ENCODE data around the gene UBE2B. TPM values are rescaled to one million over a fixed set of nuclear protein-coding genes. Genes with fewer than 3 reads are reported as not detected.

Gene UBE2B
- total RNA-seq, 1 donor from 2014 or later, result 60.4 TPM

DNA sequence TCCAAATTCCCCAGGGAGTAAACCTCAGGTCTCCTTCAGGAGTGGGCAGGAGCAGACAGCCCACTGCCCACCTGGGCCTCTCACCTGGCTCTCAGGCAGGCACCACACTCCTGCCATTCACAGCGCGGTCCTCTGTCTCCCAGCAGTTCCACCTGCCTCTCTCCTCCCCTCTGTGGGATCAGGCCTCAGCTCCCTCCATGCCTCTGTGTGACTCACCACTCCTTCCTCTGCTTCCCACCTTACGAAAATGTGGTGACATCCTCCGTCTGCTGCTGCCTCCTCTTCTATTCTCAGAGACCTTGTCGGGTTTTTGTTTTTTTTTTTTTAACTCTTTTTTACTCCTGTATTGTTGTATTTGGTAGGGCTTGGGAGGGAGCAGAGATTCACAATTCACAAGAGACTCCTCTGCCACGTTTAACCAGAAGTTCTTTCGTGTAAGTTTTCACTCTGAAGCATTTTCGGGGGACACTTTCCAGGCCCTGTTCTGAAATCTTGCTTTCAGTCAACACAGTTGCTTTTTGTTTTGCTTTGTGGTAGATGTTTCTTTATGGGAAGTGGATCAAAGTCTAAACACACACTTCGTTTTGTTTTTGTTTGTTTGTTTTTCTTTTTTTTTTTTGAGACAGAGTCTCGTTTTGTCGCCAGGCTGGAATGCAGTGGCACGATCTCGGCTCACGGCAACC lies 61.4 kb downstream of the UBE2B start:
- H3K4me1 Mint-ChIP-seq, result peaks cover 17% of the 10 kb centered on the region
- TF ChIP-seq, protein P1, sequence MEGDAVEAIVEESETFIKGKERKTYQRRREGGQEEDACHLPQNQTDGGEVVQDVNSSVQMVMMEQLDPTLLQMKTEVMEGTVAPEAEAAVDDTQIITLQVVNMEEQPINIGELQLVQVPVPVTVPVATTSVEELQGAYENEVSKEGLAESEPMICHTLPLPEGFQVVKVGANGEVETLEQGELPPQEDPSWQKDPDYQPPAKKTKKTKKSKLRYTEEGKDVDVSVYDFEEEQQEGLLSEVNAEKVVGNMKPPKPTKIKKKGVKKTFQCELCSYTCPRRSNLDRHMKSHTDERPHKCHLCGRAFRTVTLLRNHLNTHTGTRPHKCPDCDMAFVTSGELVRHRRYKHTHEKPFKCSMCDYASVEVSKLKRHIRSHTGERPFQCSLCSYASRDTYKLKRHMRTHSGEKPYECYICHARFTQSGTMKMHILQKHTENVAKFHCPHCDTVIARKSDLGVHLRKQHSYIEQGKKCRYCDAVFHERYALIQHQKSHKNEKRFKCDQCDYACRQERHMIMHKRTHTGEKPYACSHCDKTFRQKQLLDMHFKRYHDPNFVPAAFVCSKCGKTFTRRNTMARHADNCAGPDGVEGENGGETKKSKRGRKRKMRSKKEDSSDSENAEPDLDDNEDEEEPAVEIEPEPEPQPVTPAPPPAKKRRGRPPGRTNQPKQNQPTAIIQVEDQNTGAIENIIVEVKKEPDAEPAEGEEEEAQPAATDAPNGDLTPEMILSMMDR (IDR thresholded peaks at IDR 0.05), result no peak
- H3K4me3 Mint-ChIP-seq, result no peak overlapping the region
- H3K36me3 Mint-ChIP-seq (ENCODE audit: low read depth), result no peaks in the 10 kb centered on the region
- no peaks in the 10 kb centered on the region for H3K9me3 Mint-ChIP-seq
- intact Hi-C loops (cut with micrococcal nuclease), result no loop called here
- no peaks in the 10 kb centered on the region for H3K27me3 Mint-ChIP-seq
- no peak for ATAC-seq (ENCODE audit: low read depth)
- POLR2A ChIA-PET, result no interaction called here
- no peak overlapping the region for H3K27ac Mint-ChIP-seq
- CTCF ChIA-PET, result interaction anchor here (0.6 kb wide), 1 partner anchor 21 kb away, joined by 3 read pairs; the partner anchor contains the start of gene CDKN2AIPNL
- no peak for DNase-seq

DNA sequence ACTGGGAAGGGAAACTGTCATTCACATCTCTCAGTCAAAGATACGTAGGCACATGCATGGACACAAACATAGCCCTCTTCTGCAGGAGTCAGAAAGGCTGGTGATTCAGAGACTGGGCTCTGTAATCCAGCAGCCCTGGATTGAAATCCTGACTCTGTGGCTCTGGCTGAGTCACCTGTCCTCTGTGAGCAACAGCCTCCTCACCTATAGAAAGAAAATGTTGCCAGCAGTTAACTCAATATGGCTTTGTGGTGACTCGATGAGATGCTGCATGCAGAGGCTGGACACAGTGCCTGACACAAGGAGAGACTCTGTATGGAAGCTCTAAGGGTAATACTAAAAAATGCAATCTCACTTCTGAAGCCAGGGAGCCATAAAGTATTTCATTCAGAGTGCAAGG lies 64.2 kb downstream of the UBE2B start:
- DNase-seq, result no peak
- no peak overlapping the region for H3K27ac Mint-ChIP-seq
- CTCF ChIA-PET, result no interaction called here

DNA sequence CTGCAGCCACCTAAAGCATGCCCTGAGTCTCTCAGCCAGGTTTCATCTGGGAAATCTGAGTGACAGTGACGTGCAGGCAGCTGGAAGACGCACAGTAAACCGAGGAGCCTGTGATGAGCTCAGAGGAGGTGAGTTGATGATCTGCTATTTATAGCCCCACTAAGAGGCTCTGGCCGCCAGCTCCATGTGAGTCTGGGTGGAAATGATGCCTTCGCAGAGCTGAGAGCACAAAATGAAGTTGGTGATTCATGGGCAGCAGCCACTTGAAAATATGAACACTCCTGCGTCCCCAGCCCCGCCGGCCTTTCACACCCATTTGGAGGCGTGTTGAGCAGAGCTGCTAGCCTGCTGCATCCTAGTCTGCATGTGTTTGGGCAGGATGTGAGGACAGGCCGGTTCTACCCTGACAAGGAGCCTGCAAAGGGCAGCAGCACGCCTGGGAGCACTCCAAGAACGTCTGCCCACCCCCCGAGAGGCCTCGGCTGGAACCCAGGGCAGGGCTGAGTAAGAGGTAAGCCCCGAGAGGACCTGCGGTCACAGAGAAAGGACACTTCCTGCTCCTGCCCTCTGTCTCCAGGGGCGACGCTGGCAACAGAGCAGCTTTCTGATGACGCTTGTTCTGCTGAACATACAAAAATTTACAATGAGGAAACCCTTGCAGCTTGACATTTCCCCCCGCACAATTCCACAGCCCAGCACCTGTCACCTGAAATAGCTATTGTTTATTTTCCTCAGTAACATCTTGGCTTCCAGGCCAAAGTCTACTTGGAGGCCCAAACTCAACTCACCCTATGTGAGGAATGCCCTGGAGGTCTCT lies 65.4 kb downstream of the UBE2B start:
- intact Hi-C loops (cut with micrococcal nuclease), result loop anchor here (1.0 to 5.0 kb wide), 6 partner anchors 11 to 209 kb away; partner anchors contain the start of genes JADE2, PPP2CA and UBE2B
- Mint-ChIP-seq H3K36me3 (ENCODE audit: low read depth) (no peaks in the 10 kb centered on the region), H3K4me3 (peak overlapping the region; percentile 56), H3K27ac (peak overlapping the region; percentile 68), H3K9me3 (no peaks in the 10 kb centered on the region), H3K27me3 (no peaks in the 10 kb centered on the region), H3K4me1 (peaks cover 25% of the 10 kb centered on the region)
- CTCF ChIA-PET, result interaction anchor here (1.0 to 1.7 kb wide), 4 partner anchors 8 to 141 kb away, joined by 4 to 5 read pairs (median 5); partner anchors contain the start of gene CDKN2AIPNL
- ATAC-seq (ENCODE audit: low read depth) (peak; percentile 95), DNase-seq (peak; percentile 64)
- POLR2A ChIA-PET, result interaction anchor here (0.6 to 2.6 kb wide), 13 partner anchors 10 to 124 kb away, joined by 3 to 31 read pairs (median 6); partner anchors contain the start of genes CDKN2AIPNL and JADE2
- TF ChIP-seq, protein P1 (IDR thresholded peaks at IDR 0.05), result no peak

More for the DNA sequence above, 64.2 kb downstream of the UBE2B start:
- Mint-ChIP-seq H3K9me3 (no peaks in the 10 kb centered on the region), H3K36me3 (ENCODE audit: low read depth) (no peaks in the 10 kb centered on the region), H3K4me3 (no peak overlapping the region), H3K27me3 (no peaks in the 10 kb centered on the region), H3K4me1 (peaks cover 24% of the 10 kb centered on the region)
- intact Hi-C loops (cut with micrococcal nuclease), result loop anchor here (5.0 kb wide), 1 partner anchor 208 kb away; the partner anchor contains the start of gene PPP2CA
- TF ChIP-seq, protein P1 (IDR thresholded peaks at IDR 0.05), result no peak
- POLR2A ChIA-PET, result interaction anchor here (0.9 to 2.6 kb wide), 4 partner anchors 31 to 119 kb away, joined by 6 to 31 read pairs (median 12); partner anchors contain the start of gene JADE2
- ATAC-seq (ENCODE audit: low read depth), result no peak

DNA sequence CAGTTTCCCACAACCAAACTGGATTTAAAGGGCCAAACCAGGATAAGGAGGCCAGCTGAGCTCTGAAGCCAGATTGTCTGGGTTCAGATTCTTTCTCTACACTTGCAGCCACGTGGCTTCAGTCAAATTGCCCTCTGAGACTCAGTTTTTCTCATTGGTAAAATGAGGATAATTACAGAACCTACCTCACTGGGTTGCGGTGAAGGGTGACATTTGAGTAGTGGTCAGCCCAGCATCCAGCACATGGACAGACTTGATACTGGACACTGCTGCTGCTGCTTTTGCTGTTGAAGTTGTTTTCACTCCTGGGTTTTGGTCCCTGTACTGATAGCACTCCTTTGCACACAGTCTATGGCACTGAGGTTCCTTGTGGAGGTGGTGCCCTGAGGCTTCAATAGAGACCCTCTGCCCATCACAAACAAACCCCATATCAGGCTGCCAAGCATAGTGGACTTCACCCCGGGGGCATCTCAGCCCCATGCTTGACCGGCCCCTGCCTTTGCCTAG lies 66.0 kb downstream of the UBE2B start:
- Mint-ChIP-seq H3K9me3 (no peaks in the 10 kb centered on the region), H3K4me1 (peaks cover 27% of the 10 kb centered on the region), H3K27ac (peak overlapping the region; percentile 68), H3K27me3 (no peaks in the 10 kb centered on the region), H3K36me3 (ENCODE audit: low read depth) (no peaks in the 10 kb centered on the region), H3K4me3 (no peak overlapping the region)
- DNase-seq (no peak), ATAC-seq (ENCODE audit: low read depth) (no peak)
- intact Hi-C loops (cut with micrococcal nuclease), result loop anchor here (1.0 to 5.0 kb wide), 5 partner anchors 10 to 210 kb away; partner anchors contain the start of genes JADE2, PPP2CA and UBE2B
- TF ChIP-seq, protein P1 (IDR thresholded peaks at IDR 0.05), result no peak
- CTCF ChIA-PET, result interaction anchor here (1.2 to 1.7 kb wide), 3 partner anchors 9 to 141 kb away, joined by 4 to 5 read pairs (median 5); partner anchors contain the start of gene CDKN2AIPNL
- POLR2A ChIA-PET, result interaction anchor here (0.6 to 2.6 kb wide), 9 partner anchors 9 to 124 kb away, joined by 3 to 31 read pairs (median 9); partner anchors contain the start of genes CDKN2AIPNL and JADE2

Measured in activated B cell treated with CpG ODN at 0.5 μM for 24 hours (primary cell).